ENCODE measurements around the gene COG1.

COG1 gene

GRCh38 chr17:73199751-73200317, 7.0 kb downstream of the COG1 start:
- no peak for DNase-seq

GRCh38 chr17:73200476-73200875, 7.6 kb downstream of the COG1 start:
- no peak for DNase-seq

- DNase-seq, result no peak
Observed at GRCh38 chr17:73201215-73202069, 8.6 kb downstream of the COG1 start.

GRCh38 chr17:73203135-73203787, 10.4 kb downstream of the COG1 start:
- DNase-seq, result no peak

GRCh38 chr17:73203788-73204479, 11.1 kb downstream of the COG1 start:
- no peak for DNase-seq

- no peak for DNase-seq
Observed at GRCh38 chr17:73205459-73205961, 12.7 kb downstream of the COG1 start.

GRCh38 chr17:73208139-73208827, 15.4 kb downstream of the COG1 start:
- no peak for DNase-seq

- no peak for DNase-seq
Observed at GRCh38 chr17:73209436-73209835, 16.6 kb downstream of the COG1 start.

GRCh38 chr17:73210002-73210678, 17.3 kb downstream of the COG1 start:
- DNase-seq, result peak; percentile 28 to 56 (median 36)

- peak; percentile 33 to 52 (median 44) for DNase-seq
Observed at GRCh38 chr17:73211745-73212144, 18.9 kb downstream of the COG1 start.

GRCh38 chr17:73214008-73214407, 21.2 kb downstream of the COG1 start:
- no peak for DNase-seq

- no peak for DNase-seq
Observed at GRCh38 chr17:73214851-73215250, 22.0 kb downstream of the COG1 start.

- no peak for DNase-seq
Observed at GRCh38 chr17:73215447-73215846, 22.6 kb downstream of the COG1 start.

- DNase-seq, result no peak
Observed at GRCh38 chr17:73223626-73224230, 30.9 kb downstream of the COG1 start.

GRCh38 chr17:73224237-73224636, 31.4 kb downstream of the COG1 start:
- peak; percentile 27 to 58 (median 52) for DNase-seq

- no peak for DNase-seq
Observed at GRCh38 chr17:73224663-73225305, 31.9 kb downstream of the COG1 start.

GRCh38 chr17:73226556-73227172, 33.8 kb downstream of the COG1 start:
- no peak for DNase-seq

- no peak for DNase-seq
Observed at GRCh38 chr17:73227379-73227778, 34.5 kb downstream of the COG1 start.

- no peak for DNase-seq
Observed at GRCh38 chr17:73227944-73228343, 35.1 kb downstream of the COG1 start.

- peak; percentile 74 to 80 (median 76) for DNase-seq
Observed at GRCh38 chr17:73228748-73229236, 35.9 kb downstream of the COG1 start.

Data from suppressor macrophage treated with lipopolysaccharide for 1 hour (primary cell).